Neural progenitor cell (in vitro differentiated cells): ENCODE data around the gene COX10.
A peak's percentile ranks its signal among the peaks of the same experiment; 100 is the strongest.

ENCODE experiments used
- EZH2 ChIP-seq: fragments of 200-600 bp; sonication (generic); IDR thresholded peaks from 2 replicates; pipeline ENCODE4 v1.6.1; 2017; ENCODE audit warnings: antibody characterized with exemption, mild to moderate bottlenecking, moderate library complexity
- EZH2phosphoT487 ChIP-seq: fragments of 200-600 bp; sonication (generic); IDR thresholded peaks from 2 replicates; pipeline ENCODE4 v1.6.1; 2017; ENCODE audit warnings: antibody characterized with exemption
- TF ChIP-seq, protein P1 (sequence below): fragments of 200-600 bp; sonication (generic); IDR thresholded peaks from 2 replicates; pipeline ENCODE4 v1.5.1; 2017; ENCODE audit warnings: antibody characterized with exemption, mild to moderate bottlenecking

DNA sequence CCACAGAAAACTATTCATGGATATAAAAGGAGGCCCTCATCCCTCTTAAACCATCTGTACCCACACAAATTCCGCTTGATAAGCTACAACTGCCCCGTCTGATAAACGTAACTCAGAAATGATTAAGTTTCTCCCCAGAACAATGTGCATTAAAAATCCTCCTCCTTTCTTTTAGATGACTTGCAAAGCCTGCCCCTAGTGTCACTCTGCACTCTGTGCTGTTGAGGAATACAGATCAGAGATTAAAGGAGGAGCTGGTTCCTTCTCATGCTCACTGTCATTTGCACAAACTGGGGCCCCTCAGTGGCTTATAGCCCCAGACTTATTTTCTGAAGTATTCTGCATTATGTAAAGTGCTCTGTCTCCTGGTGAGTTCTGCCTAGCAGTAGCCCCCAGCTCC is 134.1 kb downstream of the COX10 start:
- TF ChIP-seq EZH2phosphoT487 = no peak
- TF ChIP-seq, protein P1, sequence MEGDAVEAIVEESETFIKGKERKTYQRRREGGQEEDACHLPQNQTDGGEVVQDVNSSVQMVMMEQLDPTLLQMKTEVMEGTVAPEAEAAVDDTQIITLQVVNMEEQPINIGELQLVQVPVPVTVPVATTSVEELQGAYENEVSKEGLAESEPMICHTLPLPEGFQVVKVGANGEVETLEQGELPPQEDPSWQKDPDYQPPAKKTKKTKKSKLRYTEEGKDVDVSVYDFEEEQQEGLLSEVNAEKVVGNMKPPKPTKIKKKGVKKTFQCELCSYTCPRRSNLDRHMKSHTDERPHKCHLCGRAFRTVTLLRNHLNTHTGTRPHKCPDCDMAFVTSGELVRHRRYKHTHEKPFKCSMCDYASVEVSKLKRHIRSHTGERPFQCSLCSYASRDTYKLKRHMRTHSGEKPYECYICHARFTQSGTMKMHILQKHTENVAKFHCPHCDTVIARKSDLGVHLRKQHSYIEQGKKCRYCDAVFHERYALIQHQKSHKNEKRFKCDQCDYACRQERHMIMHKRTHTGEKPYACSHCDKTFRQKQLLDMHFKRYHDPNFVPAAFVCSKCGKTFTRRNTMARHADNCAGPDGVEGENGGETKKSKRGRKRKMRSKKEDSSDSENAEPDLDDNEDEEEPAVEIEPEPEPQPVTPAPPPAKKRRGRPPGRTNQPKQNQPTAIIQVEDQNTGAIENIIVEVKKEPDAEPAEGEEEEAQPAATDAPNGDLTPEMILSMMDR = peak; percentile 52
- no peak for TF ChIP-seq EZH2
